HG03521 (cell line): ENCODE results near the gene FBXO15.
A peak's percentile ranks its signal among the peaks of the same experiment; 100 is the strongest.

Experiments
- ATAC-seq: cut with Tn5 transposase; IDR thresholded peaks from one replicate; pipeline ENCODE4 v1.9.1; 2021; ENCODE audit warnings: mild to moderate bottlenecking, moderate library complexity; ENCODE audit not compliant: unreplicated experiment

Gene FBXO15

DNA sequence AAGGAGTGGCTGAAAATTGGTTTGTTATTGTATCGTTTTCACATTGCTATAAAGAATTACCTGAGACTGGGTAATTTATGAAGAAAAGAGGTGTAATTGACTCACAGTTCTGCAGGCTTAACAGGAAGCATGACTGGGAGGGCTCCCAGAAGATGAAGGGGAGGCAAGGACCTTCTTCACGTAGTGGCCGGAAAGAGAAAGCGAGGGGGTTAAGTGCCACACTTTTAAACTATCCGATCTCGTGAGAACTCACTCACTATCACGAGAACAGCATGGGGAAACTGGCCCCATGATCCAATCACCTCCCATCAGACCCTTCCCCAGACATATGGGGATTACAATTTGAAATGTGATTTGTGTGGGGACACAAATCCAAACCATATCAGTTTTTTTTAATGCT lies 81.6 kb downstream of the FBXO15 start:
- ATAC-seq = no peak

DNA sequence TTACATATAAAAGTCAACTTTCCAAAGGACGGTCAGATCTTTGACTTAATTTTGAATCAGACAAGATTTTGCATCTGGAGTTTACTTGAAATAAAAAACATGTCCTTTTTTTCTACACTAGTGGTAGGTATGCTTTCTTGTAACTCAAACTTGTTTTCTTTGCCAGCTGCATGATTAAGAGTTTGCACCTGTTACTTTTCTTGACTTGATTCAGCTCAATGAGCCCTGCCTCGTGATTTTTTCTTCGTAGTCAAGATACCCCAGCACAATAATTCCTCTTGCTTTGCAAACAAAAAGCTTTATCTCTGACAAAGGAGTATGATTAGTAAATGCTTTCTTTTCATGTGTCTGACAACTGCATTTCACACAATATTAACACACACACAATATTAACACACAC lies 82.3 kb downstream of the FBXO15 start:
- no peak for ATAC-seq

DNA sequence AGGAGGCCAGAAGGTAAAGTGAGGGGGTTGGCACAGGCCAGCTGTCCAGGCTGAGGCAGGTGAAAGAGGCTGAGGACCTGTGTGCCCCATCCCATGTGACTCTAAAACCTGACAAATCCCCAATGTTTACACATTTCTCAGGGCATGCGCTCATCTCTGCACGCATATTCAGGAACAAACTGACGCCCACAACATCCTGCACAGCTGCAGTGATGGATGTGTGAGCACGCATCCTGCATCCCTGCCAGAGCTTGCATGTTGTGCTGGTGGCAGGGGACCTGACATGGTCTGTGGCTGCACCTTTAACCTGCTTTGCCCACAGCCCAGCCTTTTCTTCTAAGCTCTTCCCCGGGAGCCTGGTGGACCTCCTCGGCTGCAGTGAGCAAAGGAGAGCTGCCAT lies 83.1 kb downstream of the FBXO15 start:
- no peak for ATAC-seq

DNA sequence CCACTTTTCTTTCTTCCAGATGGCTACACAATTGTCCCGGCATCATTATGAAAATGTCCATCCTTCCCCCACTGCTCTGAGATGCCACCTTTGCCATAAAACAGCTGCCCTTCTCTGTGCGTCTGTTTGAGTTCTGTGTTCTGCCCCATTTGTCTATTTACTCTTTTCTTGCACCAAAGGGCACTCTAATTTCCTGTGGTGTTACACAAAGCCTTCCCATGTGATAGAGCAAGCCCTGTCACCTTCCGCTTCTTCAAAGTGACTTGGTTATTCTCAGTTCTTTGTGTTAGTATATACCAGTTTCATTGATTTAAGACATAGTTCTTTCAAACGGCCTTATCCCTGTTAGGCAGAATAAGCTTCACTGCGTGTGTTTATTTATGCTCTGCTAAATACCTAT lies 84.1 kb downstream of the FBXO15 start:
- ATAC-seq = no peak

DNA sequence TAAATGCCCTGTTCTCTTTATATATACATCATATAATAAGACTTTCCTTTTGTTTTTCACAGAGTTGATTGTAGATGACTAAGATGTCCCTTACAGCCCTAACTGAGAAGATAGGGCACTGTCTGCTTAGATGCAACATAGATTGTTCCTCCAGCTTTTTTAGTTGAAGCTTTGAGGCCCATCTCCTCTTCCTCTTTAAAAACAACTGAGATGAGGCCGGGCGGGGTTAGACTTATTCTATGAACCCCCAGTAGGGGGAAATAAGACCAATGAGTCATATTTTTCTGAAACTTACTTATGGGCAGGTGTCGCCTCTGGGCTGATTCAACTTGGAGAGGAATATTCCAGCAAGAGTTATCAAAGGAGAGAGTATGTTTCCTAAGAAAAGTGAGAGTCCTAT lies 84.6 kb downstream of the FBXO15 start:
- no peak for ATAC-seq

DNA sequence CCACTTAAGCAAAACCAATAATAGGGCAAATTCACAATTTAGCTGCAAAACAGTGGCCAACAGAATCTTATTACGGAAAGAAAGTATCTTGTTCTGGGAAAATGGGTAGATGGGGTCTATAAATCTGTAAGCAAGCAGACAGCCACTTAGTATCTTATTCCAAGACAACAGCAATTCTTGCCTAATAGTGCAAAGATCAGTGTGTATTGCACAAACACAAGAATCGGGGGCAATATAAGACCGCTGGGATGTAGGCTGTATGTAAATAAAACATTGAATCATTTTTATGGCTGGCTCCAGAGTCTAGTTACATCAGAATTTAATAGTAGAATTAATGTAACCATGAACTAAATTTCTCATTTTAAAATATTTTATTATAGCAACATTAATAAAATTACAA lies 85.6 kb downstream of the FBXO15 start:
- ATAC-seq = no peak

DNA sequence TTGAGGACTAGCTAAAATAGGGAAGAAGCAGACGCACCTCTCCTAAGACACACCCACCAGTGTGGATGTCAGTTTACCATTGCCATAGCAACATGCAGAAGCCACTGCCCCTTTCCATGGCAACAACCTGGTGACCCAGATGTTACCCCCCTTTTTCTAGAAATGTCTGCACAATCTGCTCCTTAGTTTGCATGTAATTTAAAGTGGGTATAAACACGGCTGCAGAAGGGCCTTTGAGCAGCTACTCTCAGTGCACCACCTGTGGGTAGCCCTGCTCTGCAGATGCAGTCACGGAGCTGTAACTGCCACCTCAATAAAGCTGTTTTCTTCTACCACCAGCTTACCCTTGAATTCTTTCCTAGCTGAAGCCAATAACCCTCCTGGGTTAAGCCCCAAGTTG lies 87.1 kb downstream of the FBXO15 start:
- no peak for ATAC-seq

DNA sequence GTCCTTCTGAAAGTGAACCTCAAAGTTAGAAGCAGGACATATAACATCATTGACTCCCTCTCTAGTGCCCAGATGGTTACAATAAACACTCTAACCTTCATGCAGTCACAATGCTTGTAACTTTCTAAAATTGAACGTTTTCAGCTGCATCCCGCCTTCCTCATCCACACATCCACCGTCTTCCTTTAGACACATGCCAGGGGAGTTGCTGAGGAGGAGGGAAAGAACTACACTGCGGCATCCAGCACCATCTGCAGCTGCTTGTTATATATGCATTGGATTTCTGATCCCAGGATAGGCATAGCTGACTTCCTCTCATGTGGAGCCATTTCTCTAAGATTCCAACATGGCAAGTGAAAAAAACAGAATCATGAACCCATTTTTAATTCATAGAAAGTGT lies 96.8 kb downstream of the FBXO15 start:
- ATAC-seq = no peak

DNA sequence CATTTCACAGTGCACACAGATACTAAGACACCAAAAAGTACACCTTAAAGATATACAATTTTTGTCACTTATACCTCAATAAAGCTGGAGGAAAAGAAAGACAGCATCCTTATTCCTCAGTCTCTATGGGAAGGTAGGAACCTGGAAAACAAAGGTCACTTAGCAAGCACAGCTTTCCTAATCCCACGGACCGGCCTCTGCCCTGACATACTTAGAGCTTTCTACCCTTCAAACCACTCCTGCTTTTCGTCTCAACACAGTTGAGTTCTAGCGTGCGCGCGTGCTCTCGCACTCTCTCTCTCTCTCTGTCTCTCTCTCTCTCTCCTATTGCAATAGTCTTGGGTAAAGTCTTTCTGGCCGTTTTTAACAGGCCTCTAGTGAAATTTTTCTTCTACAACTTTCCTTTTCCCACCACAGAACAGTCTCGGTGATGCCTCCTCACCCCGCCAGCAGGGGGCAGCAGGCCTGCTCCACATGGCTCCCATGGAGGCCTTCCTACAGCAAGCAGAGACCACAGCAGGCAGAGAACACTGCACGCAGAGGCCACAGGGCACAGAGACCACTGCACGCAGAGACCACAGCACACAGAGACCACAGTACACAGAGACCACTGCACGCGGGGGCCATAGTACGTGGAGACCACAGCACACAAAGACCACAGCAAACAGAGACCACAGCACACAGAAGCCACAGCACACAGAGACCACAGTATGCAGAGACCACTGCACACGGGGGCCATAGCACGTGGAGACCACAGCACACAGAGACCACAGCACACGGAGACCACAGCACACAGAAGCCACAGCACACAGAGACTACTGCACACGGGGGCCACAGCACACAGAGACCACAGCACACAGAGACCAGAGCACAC lies 106.9 kb downstream of the FBXO15 start:
- peak; percentile 65 for ATAC-seq

DNA sequence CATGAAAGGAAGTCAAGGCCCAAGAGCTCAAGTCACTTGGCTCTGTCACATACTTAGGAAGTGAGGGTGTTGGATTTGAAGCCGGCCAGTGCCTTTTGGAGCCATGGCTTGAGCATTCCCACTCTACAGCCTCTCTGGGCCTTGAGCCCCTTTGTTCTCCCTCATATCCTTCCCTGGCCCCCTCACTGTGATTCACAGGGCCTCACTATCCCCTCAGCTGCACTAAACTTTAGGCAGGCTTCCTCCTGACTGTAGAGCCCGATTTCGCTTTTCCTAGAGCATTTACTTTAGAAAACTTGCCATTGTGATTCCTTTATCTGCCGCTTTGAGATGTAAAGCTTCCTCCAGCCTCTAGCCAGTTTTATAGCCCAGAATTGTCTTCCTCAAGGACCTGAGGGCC lies 107.6 kb downstream of the FBXO15 start:
- ATAC-seq = no peak

DNA sequence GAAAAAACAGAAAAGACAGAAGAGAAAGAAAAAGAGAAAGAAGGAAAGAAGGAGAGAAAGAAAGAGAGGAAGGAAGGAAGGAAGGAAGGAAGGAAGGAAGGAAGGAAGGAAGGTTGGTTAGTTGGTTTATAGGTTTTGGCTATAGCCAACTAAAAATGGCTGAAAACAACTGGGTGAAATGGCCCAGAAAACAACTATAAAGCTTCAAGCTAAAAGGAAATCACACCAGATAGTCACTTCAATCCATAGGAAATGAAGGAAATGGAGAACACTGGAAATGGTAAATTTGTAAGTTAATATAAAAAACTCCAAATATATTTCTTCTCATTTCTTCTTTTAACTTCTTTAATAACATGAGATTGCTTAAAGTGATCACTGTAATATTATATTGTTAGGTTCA lies 118.5 kb downstream of the FBXO15 start:
- no peak for ATAC-seq
